ENCODE measurements around the gene LSMEM2.

DNA sequence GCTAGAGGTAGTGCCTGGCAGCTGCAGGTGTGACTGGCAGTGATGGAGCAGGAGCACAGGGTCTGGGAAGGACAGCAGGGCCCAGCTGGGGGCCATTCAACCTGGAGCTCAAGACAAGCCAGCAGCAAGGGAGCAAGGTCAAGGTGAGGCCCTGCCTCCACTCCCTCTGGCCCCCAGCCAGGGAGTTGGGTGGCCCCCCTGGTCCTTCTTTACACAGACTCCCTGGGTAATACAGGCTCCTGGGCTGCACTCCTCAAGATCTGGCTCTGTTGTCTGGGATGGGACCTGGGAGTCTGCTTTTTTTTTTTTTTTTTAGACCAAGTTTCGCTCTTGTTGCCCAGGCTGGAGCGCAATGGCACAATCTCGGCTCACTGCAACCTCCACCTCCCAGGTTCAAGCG lies 28.4 kb upstream of the LSMEM2 start:
- TF ChIP-seq EZH2 (IDR thresholded peaks at IDR 0.05) (no peak), POLR2AphosphoS5 (IDR thresholded peaks at IDR 0.05; ENCODE audit: borderline replicate concordance, low read depth, low read length) (no peak)

Data from SK-N-MC (cell line).